HEK293 (cell line): ENCODE results near the gene ZNF189.

Experiments
- CTCF ChIA-PET: fragments of 350-600 bp; formaldehyde crosslinking; extraction: SDS; loops from one replicate; lab custom pipeline; 2021; ENCODE audit warnings: antibody characterized with exemption; lab: Yijun Ruan, JAX
- POLR2A ChIA-PET: fragments of 300-600 bp; formaldehyde crosslinking; extraction: SDS; loops from one replicate; lab custom pipeline; 2020; ENCODE audit warnings: antibody characterized with exemption, inconsistent platforms; lab: Yijun Ruan, JAX
- H3K27ac ChIP-seq: fragments of 200-500 bp; sonication (Bioruptor generic); 2 replicates; pipeline ENCODE4 v1.5.1; 2014; ENCODE audit warnings: low read depth, low read length, control low read depth, inconsistent platforms; ENCODE audit errors: extremely low read depth
- H3K36me3 ChIP-seq, 2 experiments: fragments of 200-500 bp in 1 of 2; sonication (Bioruptor generic) in 1 of 2; 1 replicate in 1 of 2; 2 replicates in 1 of 2; pipeline ENCODE4 v1.5.1; 2014 to 2017; ENCODE audit warnings: inconsistent platforms in 2 of 2, low read length in 2 of 2; ENCODE audit not compliant: control insufficient read depth in 2 of 2, insufficient read depth in 1 of 2
- H3K4me1 ChIP-seq: fragments of 200-500 bp; sonication (Bioruptor generic); 2 replicates; pipeline ENCODE4 v1.5.1; 2014; ENCODE audit warnings: mild to moderate bottlenecking, low read length, inconsistent platforms; ENCODE audit not compliant: control insufficient read depth, insufficient read depth
- H3K4me3 ChIP-seq: 2 replicates; pipeline ENCODE4 v1.5.1; 2011; ENCODE audit warnings: low read depth, mild to moderate bottlenecking, control low read depth, low read length, moderate library complexity
- H3K9me3 ChIP-seq: fragments of 200-500 bp; sonication (Bioruptor generic); 2 replicates; pipeline ENCODE4 v1.5.1; 2014; ENCODE audit warnings: low read depth, low read length, inconsistent platforms; ENCODE audit not compliant: control insufficient read depth, insufficient read depth
- GLI2 ChIP-seq: fragments of 450-650 bp; formaldehyde crosslinking; IDR thresholded peaks from 2 replicates; pipeline ENCODE4; 2017; ENCODE audit warnings: missing biosample characterization, missing genetic modification characterization, low read depth, borderline replicate concordance
- SETDB1 ChIP-seq: IDR thresholded peaks from one replicate; pipeline ENCODE4 v1.6.1; 2017; ENCODE audit warnings: mild to moderate bottlenecking, low read length, moderate library complexity, mixed read lengths; ENCODE audit not compliant: insufficient read length
- SP3 ChIP-seq: fragments of 450-650 bp; formaldehyde crosslinking; IDR thresholded peaks from 2 replicates; pipeline ENCODE4 v1.5.1; 2016; ENCODE audit warnings: missing biosample characterization, missing genetic modification characterization
- SP7 ChIP-seq: fragments of 450-650 bp; formaldehyde crosslinking; IDR thresholded peaks from 2 replicates; pipeline ENCODE4 v1.5.1; 2016; ENCODE audit warnings: missing biosample characterization, missing genetic modification characterization
- ZNF140 ChIP-seq: fragments of 450-650 bp; formaldehyde crosslinking; IDR thresholded peaks from 2 replicates; pipeline ENCODE4 v1.5.1; 2016; ENCODE audit warnings: missing biosample characterization, missing genetic modification characterization
- ZNF2 ChIP-seq: fragments of 450-650 bp; formaldehyde crosslinking; IDR thresholded peaks from 2 replicates; pipeline ENCODE4 v1.5.1; 2016; ENCODE audit warnings: missing biosample characterization, missing genetic modification characterization
- ZNF23 ChIP-seq: fragments of 450-650 bp; formaldehyde crosslinking; IDR thresholded peaks from 2 replicates; pipeline ENCODE4 v1.5.1; 2016; ENCODE audit warnings: missing biosample characterization, missing genetic modification characterization, borderline replicate concordance
- ZNF292 ChIP-seq: fragments of 450-650 bp; formaldehyde crosslinking; IDR thresholded peaks from 2 replicates; pipeline ENCODE4 v1.5.1; 2016; ENCODE audit warnings: low read depth, missing biosample characterization, missing genetic modification characterization, borderline replicate concordance
- ZNF324 ChIP-seq: fragments of 450-650 bp; formaldehyde crosslinking; IDR thresholded peaks from 2 replicates; pipeline ENCODE4 v1.5.1; 2016; ENCODE audit warnings: missing biosample characterization, missing genetic modification characterization
- ZNF341 ChIP-seq: fragments of 450-650 bp; formaldehyde crosslinking; IDR thresholded peaks from 2 replicates; pipeline ENCODE4; 2016; ENCODE audit warnings: low read depth, missing biosample characterization, missing genetic modification characterization
- ZNF433 ChIP-seq: fragments of 450-650 bp; formaldehyde crosslinking; IDR thresholded peaks from 2 replicates; pipeline ENCODE4 v1.5.1; 2016; ENCODE audit warnings: missing biosample characterization, missing genetic modification characterization, low read depth
- ZNF544 ChIP-seq: fragments of 450-650 bp; formaldehyde crosslinking; IDR thresholded peaks from 2 replicates; pipeline ENCODE4 v1.5.0; 2017; ENCODE audit warnings: missing biosample characterization, missing genetic modification characterization
- ZNF548 ChIP-seq: fragments of 450-650 bp; formaldehyde crosslinking; IDR thresholded peaks from 2 replicates; pipeline ENCODE4 v1.5.1; 2016; ENCODE audit warnings: missing biosample characterization, missing genetic modification characterization
- ZNF549 ChIP-seq: fragments of 450-650 bp; IDR thresholded peaks from 2 replicates; pipeline ENCODE4 v1.5.1; 2018; ENCODE audit warnings: missing biosample characterization, missing genetic modification characterization, mild to moderate bottlenecking, inconsistent platforms, moderate library complexity
- ZNF610 ChIP-seq: fragments of 450-650 bp; formaldehyde crosslinking; IDR thresholded peaks from 2 replicates; pipeline ENCODE4 v1.5.1; 2016; ENCODE audit warnings: missing biosample characterization, missing genetic modification characterization, borderline replicate concordance
- ZNF623 ChIP-seq: fragments of 450-650 bp; formaldehyde crosslinking; IDR thresholded peaks from 2 replicates; pipeline ENCODE4 v1.5.1; 2016; ENCODE audit warnings: missing biosample characterization, missing genetic modification characterization
- TF ChIP-seq, protein P1 (sequence below): fragments of 450-650 bp; formaldehyde crosslinking; IDR thresholded peaks from 2 replicates; pipeline ENCODE4 v1.5.1; 2017; ENCODE audit warnings: missing biosample characterization, missing genetic modification characterization
- TF ChIP-seq, protein P2 (sequence below): fragments of 450-650 bp; formaldehyde crosslinking; IDR thresholded peaks from 2 replicates; pipeline ENCODE4 v1.5.1; 2016; ENCODE audit warnings: missing biosample characterization, missing genetic modification characterization
- TF ChIP-seq, protein P3 (sequence below): fragments of 450-650 bp; formaldehyde crosslinking; IDR thresholded peaks from 2 replicates; pipeline ENCODE4 v1.5.1; 2016; ENCODE audit warnings: missing biosample characterization, missing genetic modification characterization
- TF ChIP-seq, protein P4 (sequence below): fragments of 450-650 bp; formaldehyde crosslinking; IDR thresholded peaks from 2 replicates; pipeline ENCODE4 v1.5.1; 2016; ENCODE audit warnings: missing biosample characterization, missing genetic modification characterization
- TF ChIP-seq, protein P5 (sequence below): fragments of 450-650 bp; formaldehyde crosslinking; IDR thresholded peaks from 2 replicates; pipeline ENCODE4 v1.5.1; 2016; ENCODE audit warnings: missing biosample characterization, missing genetic modification characterization, borderline replicate concordance
- TF ChIP-seq, protein P6 (sequence below): fragments of 450-650 bp; formaldehyde crosslinking; IDR thresholded peaks from 2 replicates; pipeline ENCODE4 v1.5.1; 2016; ENCODE audit warnings: missing biosample characterization, missing genetic modification characterization

ZNF189 gene

DNA sequence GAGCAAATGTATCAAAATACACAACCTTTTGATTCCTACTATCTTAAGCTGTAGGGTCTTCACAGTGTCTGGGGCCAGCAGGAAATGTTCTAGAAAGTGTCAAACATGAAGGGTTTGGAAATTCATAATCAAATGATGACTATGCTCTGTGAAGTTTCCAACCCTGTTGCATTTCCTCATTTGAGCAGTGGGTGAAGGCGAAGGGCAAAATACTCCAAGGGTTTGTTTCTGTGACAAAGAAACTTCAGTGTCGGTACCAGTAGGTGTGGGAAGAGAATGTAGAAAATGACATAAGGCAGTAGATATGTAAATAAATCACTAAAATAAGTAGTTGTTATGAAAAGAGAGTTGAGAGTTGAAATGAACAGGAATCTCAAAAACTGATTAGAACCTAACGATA, 36.3 kb downstream of the ZNF189 start:
- no peak for TF ChIP-seq ZNF292 (tag by site-specific recombination)
- TF ChIP-seq, protein P1, sequence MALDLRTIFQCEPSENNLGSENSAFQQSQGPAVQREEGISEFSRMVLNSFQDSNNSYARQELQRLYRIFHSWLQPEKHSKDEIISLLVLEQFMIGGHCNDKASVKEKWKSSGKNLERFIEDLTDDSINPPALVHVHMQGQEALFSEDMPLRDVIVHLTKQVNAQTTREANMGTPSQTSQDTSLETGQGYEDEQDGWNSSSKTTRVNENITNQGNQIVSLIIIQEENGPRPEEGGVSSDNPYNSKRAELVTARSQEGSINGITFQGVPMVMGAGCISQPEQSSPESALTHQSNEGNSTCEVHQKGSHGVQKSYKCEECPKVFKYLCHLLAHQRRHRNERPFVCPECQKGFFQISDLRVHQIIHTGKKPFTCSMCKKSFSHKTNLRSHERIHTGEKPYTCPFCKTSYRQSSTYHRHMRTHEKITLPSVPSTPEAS (tag by site-specific recombination) = no peak
- no peak for TF ChIP-seq SP7 (tag by site-specific recombination)
- POLR2A ChIA-PET = no interaction called here
- H3K4me3 ChIP-seq = no peak overlapping the region
- H3K4me1 ChIP-seq = no peaks in the 10 kb centered on the region
- CTCF ChIA-PET = interaction anchor here (0.6 kb wide), 2 partner anchors 51 to 625 kb away, joined by 3 read pairs; no protein-coding TSS in a partner anchor
- H3K9me3 ChIP-seq = no peaks in the 10 kb centered on the region
- H3K27ac ChIP-seq = no peak overlapping the region
- H3K36me3 ChIP-seq = no peaks in the 10 kb centered on the region

DNA sequence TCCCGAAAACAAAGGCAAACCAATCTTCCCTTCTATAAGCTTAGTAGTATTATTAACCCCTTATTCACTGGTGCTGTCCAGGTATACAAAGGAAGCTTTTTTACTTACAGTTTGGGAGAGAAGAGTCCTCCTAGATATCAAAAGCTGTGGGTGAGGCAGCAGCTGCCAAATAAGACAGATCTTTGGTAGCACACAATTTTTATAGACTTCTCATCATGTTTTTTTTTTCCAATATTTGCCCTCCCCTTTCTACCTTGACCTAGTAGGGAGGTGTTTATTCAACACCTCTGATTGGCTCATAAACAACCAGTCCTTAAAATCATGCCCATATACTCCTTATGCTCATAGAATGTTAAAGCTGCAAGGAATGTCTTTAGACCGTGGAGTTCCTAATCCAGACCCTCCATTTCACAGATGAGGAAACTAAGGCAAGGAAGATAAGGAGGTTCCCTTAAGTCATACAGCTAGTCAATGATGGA, 37.0 kb downstream of the ZNF189 start, which contains the start of gene ALDOB:
TSS of gene ALDOB (minus strand) at position 174 of the 479 bp plus-strand sequence. CDS start 4,887 bp downstream, outside the sequence.
- Histone ChIP-seq H3K9me3 (no peaks in the 10 kb centered on the region), H3K4me3 (no peak within 1 kb of the TSS), H3K27ac (no peak within 1 kb of the TSS), H3K36me3 (no peaks in the 10 kb centered on the region), H3K4me1 (no peaks in the 10 kb centered on the region)
- POLR2A ChIA-PET = no interaction called here
- TF ChIP-seq ZNF341 (tag by site-specific recombination) (no peak), ZNF23 (no peak), ZNF324 (tag by site-specific recombination) (no peak), ZNF610 (tag by site-specific recombination) (no peak), ZNF544 (tag by site-specific recombination) (no peak), ZNF549 (tag by site-specific recombination) (no peak), SP3 (tag by site-specific recombination) (no peak), ZNF433 (tag by site-specific recombination) (no peak), ZNF140 (tag by site-specific recombination) (no peak), GLI2 (tag by site-specific recombination) (no peak), SETDB1 (no peak), ZNF2 (tag by site-specific recombination) (no peak), ZNF623 (tag by site-specific recombination) (no peak), ZNF548 (tag by site-specific recombination) (no peak)
- TF ChIP-seq, protein P2, sequence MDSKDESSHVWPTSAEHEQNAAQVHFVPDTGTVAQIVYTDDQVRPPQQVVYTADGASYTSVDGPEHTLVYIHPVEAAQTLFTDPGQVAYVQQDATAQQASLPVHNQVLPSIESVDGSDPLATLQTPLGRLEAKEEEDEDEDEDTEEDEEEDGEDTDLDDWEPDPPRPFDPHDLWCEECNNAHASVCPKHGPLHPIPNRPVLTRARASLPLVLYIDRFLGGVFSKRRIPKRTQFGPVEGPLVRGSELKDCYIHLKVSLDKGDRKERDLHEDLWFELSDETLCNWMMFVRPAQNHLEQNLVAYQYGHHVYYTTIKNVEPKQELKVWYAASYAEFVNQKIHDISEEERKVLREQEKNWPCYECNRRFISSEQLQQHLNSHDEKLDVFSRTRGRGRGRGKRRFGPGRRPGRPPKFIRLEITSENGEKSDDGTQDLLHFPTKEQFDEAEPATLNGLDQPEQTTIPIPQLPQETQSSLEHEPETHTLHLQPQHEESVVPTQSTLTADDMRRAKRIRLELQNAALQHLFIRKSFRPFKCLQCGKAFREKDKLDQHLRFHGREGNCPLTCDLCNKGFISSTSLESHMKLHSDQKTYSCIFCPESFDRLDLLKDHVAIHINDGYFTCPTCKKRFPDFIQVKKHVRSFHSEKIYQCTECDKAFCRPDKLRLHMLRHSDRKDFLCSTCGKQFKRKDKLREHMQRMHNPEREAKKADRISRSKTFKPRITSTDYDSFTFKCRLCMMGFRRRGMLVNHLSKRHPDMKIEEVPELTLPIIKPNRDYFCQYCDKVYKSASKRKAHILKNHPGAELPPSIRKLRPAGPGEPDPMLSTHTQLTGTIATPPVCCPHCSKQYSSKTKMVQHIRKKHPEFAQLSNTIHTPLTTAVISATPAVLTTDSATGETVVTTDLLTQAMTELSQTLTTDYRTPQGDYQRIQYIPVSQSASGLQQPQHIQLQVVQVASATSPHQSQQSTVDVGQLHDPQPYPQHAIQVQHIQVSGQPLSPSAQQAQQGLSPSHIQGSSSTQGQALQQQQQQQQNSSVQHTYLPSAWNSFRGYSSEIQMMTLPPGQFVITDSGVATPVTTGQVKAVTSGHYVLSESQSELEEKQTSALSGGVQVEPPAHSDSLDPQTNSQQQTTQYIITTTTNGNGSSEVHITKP (tag by site-specific recombination) = no peak
- TF ChIP-seq, protein P3, sequence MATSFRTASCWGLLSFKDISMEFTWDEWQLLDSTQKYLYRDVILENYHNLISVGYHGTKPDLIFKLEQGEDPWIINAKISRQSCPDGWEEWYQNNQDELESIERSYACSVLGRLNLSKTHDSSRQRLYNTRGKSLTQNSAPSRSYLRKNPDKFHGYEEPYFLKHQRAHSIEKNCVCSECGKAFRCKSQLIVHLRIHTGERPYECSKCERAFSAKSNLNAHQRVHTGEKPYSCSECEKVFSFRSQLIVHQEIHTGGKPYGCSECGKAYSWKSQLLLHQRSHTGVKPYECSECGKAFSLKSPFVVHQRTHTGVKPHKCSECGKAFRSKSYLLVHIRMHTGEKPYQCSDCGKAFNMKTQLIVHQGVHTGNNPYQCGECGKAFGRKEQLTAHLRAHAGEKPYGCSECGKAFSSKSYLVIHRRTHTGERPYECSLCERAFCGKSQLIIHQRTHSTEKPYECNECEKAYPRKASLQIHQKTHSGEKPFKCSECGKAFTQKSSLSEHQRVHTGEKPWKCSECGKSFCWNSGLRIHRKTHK (tag by site-specific recombination) = no peak
- TF ChIP-seq, protein P4, sequence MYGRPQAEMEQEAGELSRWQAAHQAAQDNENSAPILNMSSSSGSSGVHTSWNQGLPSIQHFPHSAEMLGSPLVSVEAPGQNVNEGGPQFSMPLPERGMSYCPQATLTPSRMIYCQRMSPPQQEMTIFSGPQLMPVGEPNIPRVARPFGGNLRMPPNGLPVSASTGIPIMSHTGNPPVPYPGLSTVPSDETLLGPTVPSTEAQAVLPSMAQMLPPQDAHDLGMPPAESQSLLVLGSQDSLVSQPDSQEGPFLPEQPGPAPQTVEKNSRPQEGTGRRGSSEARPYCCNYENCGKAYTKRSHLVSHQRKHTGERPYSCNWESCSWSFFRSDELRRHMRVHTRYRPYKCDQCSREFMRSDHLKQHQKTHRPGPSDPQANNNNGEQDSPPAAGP (tag by site-specific recombination) = no peak
- TF ChIP-seq, protein P5, sequence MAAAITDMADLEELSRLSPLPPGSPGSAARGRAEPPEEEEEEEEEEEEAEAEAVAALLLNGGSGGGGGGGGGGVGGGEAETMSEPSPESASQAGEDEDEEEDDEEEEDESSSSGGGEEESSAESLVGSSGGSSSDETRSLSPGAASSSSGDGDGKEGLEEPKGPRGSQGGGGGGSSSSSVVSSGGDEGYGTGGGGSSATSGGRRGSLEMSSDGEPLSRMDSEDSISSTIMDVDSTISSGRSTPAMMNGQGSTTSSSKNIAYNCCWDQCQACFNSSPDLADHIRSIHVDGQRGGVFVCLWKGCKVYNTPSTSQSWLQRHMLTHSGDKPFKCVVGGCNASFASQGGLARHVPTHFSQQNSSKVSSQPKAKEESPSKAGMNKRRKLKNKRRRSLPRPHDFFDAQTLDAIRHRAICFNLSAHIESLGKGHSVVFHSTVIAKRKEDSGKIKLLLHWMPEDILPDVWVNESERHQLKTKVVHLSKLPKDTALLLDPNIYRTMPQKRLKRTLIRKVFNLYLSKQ = no peak
- TF ChIP-seq, protein P6, sequence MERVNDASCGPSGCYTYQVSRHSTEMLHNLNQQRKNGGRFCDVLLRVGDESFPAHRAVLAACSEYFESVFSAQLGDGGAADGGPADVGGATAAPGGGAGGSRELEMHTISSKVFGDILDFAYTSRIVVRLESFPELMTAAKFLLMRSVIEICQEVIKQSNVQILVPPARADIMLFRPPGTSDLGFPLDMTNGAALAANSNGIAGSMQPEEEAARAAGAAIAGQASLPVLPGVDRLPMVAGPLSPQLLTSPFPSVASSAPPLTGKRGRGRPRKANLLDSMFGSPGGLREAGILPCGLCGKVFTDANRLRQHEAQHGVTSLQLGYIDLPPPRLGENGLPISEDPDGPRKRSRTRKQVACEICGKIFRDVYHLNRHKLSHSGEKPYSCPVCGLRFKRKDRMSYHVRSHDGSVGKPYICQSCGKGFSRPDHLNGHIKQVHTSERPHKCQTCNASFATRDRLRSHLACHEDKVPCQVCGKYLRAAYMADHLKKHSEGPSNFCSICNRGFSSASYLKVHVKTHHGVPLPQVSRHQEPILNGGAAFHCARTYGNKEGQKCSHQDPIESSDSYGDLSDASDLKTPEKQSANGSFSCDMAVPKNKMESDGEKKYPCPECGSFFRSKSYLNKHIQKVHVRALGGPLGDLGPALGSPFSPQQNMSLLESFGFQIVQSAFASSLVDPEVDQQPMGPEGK (tag by site-specific recombination) = no peak
- CTCF ChIA-PET = no interaction called here
